Mammary epithelial cell (primary cell): ENCODE data around the gene ATN1.

Experiments used
- CTCF ChIP-seq, 2 donors: IDR thresholded peaks in 1 of 2; conservative IDR thresholded peaks in 1 of 2; 2 replicates each; pipeline ENCODE4 v1.5.1; 2011 to 2012; ENCODE audit warnings: inconsistent platforms in 2 of 2, low read length in 2 of 2, mild to moderate bottlenecking in 2 of 2, control low read depth in 1 of 2, low read depth in 1 of 2; ENCODE audit not compliant: insufficient read depth in 1 of 2; ENCODE audit errors: extremely low read depth in 1 of 2
- EZH2 ChIP-seq: IDR thresholded peaks from 2 replicates; pipeline ENCODE4 v1.6.1; 2012; ENCODE audit warnings: low read length, inconsistent platforms, borderline replicate concordance

DNA sequence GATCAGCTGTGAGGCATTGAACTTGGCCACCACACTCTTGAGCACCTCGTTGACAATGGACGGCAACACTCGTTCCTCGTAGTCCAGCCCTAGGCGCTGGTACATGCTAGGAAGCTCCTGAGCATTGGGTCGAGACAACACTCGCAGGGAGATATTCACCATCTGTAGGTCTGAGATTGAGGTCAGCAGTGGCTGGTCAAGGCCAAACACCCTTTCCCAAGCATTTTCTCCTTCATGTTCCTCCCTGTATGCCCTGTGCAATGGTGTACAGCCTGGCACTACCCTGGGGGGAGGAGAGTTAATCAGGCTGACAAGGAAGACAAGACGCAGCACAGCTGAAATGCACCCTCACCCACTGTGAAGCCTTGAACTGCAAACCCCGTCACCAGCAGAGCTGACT lies 40.7 kb downstream of the ATN1 start:
- TF ChIP-seq CTCF (conservative IDR thresholded peaks at IDR 0.05 in 1 of 2, IDR thresholded peaks at IDR 0.05 in 1 of 2; ENCODE audit: extremely low read depth in 1 of 2, insufficient read depth in 1 of 2, low read depth in 1 of 2, low read length in 2 of 2) (no peak), EZH2 (no peak)
